ENCODE results near the gene LRRK1. TPM values are rescaled to one million over a fixed set of nuclear protein-coding genes. Genes with fewer than 3 reads are reported as not detected.

The LRRK1 gene
- total RNA-seq, 6 experiments from 2014 or later = 0.93 to 3.6 (median 2.5) TPM

- WGBS (ENCODE audit: insufficient coverage, low coverage, low lambda C conversion rate, missing lambda C conversion rate) = 50% methylated on average over 2 of the region's 10 CpGs
- no peaks in the 10 kb centered on the region for H3K27me3 ChIP-seq
- H3K4me3 ChIP-seq = no peak overlapping the region
- TF ChIP-seq POLR2A (IDR thresholded peaks at IDR 0.05) = no peak
- H3K27ac ChIP-seq = no peak overlapping the region
- ATAC-seq (peak in 1 of 4 donors; percentile 34), DNase-seq (no peak)
- H3K9me3 ChIP-seq = no peaks in the 10 kb centered on the region
- no peaks in the 10 kb centered on the region for H3K4me1 ChIP-seq
- intact Hi-C loops (cut with DNase I) = no loop called here
- no peaks in the 10 kb centered on the region for H3K36me3 ChIP-seq
Observed at GRCh38 chr15:101099183-101099582, 180.0 kb downstream of the LRRK1 start.

GRCh38 chr15:101100118-101100517 lies 181.0 kb downstream of the LRRK1 start:
- intact Hi-C loops (cut with DNase I) = no loop called here
- H3K4me1 ChIP-seq = no peaks in the 10 kb centered on the region
- H3K9me3 ChIP-seq = no peaks in the 10 kb centered on the region
- no peak overlapping the region for H3K27ac ChIP-seq
- H3K27me3 ChIP-seq = no peaks in the 10 kb centered on the region
- H3K36me3 ChIP-seq = no peaks in the 10 kb centered on the region
- no peak for TF ChIP-seq CTCF (IDR thresholded peaks at IDR 0.05)
- TF ChIP-seq POLR2A (IDR thresholded peaks at IDR 0.05) = no peak
- DNase-seq = no peak
- ATAC-seq = peak in 1 of 4 donors; percentile 9
- WGBS (ENCODE audit: insufficient coverage, low coverage, low lambda C conversion rate, missing lambda C conversion rate) = 69% methylated on average over 3 of the region's 15 CpGs
- no peak overlapping the region for H3K4me3 ChIP-seq

- 82% methylated on average over 2 of the region's 29 CpGs for WGBS (ENCODE audit: insufficient coverage, low coverage, low lambda C conversion rate, missing lambda C conversion rate)
- intact Hi-C loops (cut with DNase I) = no loop called here
- ATAC-seq (no peak), DNase-seq (no peak)
- no peak overlapping the region for H3K4me3 ChIP-seq
- TF ChIP-seq CTCF (IDR thresholded peaks at IDR 0.05) (no peak), POLR2A (IDR thresholded peaks at IDR 0.05) (no peak)
- no peaks in the 10 kb centered on the region for H3K4me1 ChIP-seq
- no peaks in the 10 kb centered on the region for H3K27me3 ChIP-seq
- H3K36me3 ChIP-seq = no peaks in the 10 kb centered on the region
- no peak overlapping the region for H3K27ac ChIP-seq
- H3K9me3 ChIP-seq = no peaks in the 10 kb centered on the region
Observed at GRCh38 chr15:101100593-101101442, 181.7 kb downstream of the LRRK1 start.

- 78% methylated on average over 1 of the region's 3 CpGs for WGBS (ENCODE audit: insufficient coverage, low coverage, low lambda C conversion rate, missing lambda C conversion rate)
Observed at GRCh38 chr15:101101676-101102075, 182.5 kb downstream of the LRRK1 start.

More at GRCh38 chr15:101101676-101102075, 182.5 kb downstream of the LRRK1 start:
- TF ChIP-seq POLR2A (IDR thresholded peaks at IDR 0.05) (no peak), CTCF (IDR thresholded peaks at IDR 0.05) (no peak)
- no peak overlapping the region for H3K4me3 ChIP-seq
- no peaks in the 10 kb centered on the region for H3K36me3 ChIP-seq
- H3K27ac ChIP-seq = no peak overlapping the region
- intact Hi-C loops (cut with DNase I) = no loop called here
- ATAC-seq (no peak), DNase-seq (no peak)
- H3K27me3 ChIP-seq = no peaks in the 10 kb centered on the region
- H3K9me3 ChIP-seq = no peaks in the 10 kb centered on the region
- H3K4me1 ChIP-seq = no peaks in the 10 kb centered on the region
